Measurements from ENCODE around the gene CYSRT1.

CYSRT1 gene

GRCh38 chr9:137191245-137191644, 33.7 kb upstream of the CYSRT1 start:
- Histone ChIP-seq H3K4me1 (ENCODE audit: control insufficient read depth, insufficient read depth, low read length) (peaks cover 14% of the 10 kb centered on the region), H3K4me3 (ENCODE audit: low read depth, low read length) (no peak overlapping the region), H3K27ac (ENCODE audit: extremely low read depth, low read depth, low read length) (no peak overlapping the region), H3K9me3 (ENCODE audit: control insufficient read depth, insufficient read depth, low read depth, low read length) (no peaks in the 10 kb centered on the region), H3K36me3 (ENCODE audit: control insufficient read depth in 2 of 2, insufficient read depth in 1 of 2, low read length in 2 of 2) (peaks cover 0 to 43% of the 10 kb centered on the region in 2 experiments; a peak in 1 of 3 replicates)
- CTCF ChIA-PET, result interaction anchor here (0.8 to 2.9 kb wide), 3 partner anchors 15 to 46 kb away, joined by 3 to 15 read pairs (median 4); no protein-coding TSS in a partner anchor
- TF ChIP-seq ZNF138 (tag by site-specific recombination; IDR thresholded peaks at IDR 0.05; ENCODE audit: borderline replicate concordance) (no peak), ZBTB10 (tag by site-specific recombination; IDR thresholded peaks at IDR 0.05) (0 out of 2 replicates have a peak, but pooled peaks have one; percentile 21), ZFHX2 (tag by site-specific recombination; conservative IDR thresholded peaks at IDR 0.05) (peak; percentile 27; the same call in 1 of the 2 replicates), ZIC2 (tag by site-specific recombination; IDR thresholded peaks at IDR 0.05) (peak; percentile 71), SCRT2 (tag by site-specific recombination; IDR thresholded peaks at IDR 0.05) (peak; percentile 90), GLIS1 (tag by site-specific recombination; IDR thresholded peaks at IDR 0.05) (peak; percentile 92), SCRT1 (tag by site-specific recombination; IDR thresholded peaks at IDR 0.05; ENCODE audit: borderline replicate concordance) (peak; percentile 71; the same call in 1 of the 2 replicates), ZNF623 (tag by site-specific recombination; IDR thresholded peaks at IDR 0.05) (no peak), AEBP2 (tag by site-specific recombination; IDR thresholded peaks at IDR 0.05; ENCODE audit: borderline replicate concordance) (no peak), BCL11B (tag by site-specific recombination; IDR thresholded peaks at IDR 0.05; ENCODE audit: low read depth) (peak; percentile 75), ZBTB49 (tag by site-specific recombination; IDR thresholded peaks at IDR 0.05; ENCODE audit: low read depth) (no peak), ZNF621 (tag by site-specific recombination; IDR thresholded peaks at IDR 0.05) (no peak), ZNF560 (tag by site-specific recombination; IDR thresholded peaks at IDR 0.05; ENCODE audit: borderline replicate concordance) (no peak), GLIS2 (tag by site-specific recombination; IDR thresholded peaks at IDR 0.05) (peak; percentile 67; the same call in 1 of the 2 replicates)
- POLR2A ChIA-PET, result interaction anchor here (1.3 to 7.1 kb wide), 4 partner anchors 14 to 32 kb away, joined by 5 to 178 read pairs (median 11); partner anchors contain the start of genes NDOR1, TMEM203 and TPRN

GRCh38 chr9:137191691-137192447, 33.1 kb upstream of the CYSRT1 start:
- no peak overlapping the region for H3K4me3 ChIP-seq (ENCODE audit: low read depth, low read length)
- H3K36me3 ChIP-seq (ENCODE audit: control insufficient read depth in 2 of 2, insufficient read depth in 1 of 2, low read length in 2 of 2), result peaks cover 0 to 37% of the 10 kb centered on the region in 2 experiments; a peak in 1 of 3 replicates
- H3K4me1 ChIP-seq (ENCODE audit: control insufficient read depth, insufficient read depth, low read length), result peaks cover 13% of the 10 kb centered on the region
- no peaks in the 10 kb centered on the region for H3K9me3 ChIP-seq (ENCODE audit: control insufficient read depth, insufficient read depth, low read depth, low read length)
- no peak overlapping the region for H3K27ac ChIP-seq (ENCODE audit: extremely low read depth, low read depth, low read length)
- CTCF ChIA-PET, result interaction anchor here (0.6 to 2.3 kb wide), 5 partner anchors 13 to 45 kb away, joined by 3 to 9 read pairs (median 4); partner anchors contain the start of genes NDOR1, RNF224 and TMEM203
- POLR2A ChIA-PET, result interaction anchor here (0.6 to 7.1 kb wide), 12 partner anchors 11 to 157 kb away, joined by 3 to 178 read pairs (median 4); partner anchors contain the start of genes LRRC26, MAN1B1, NDOR1 and TMEM203
- TF ChIP-seq ZBTB20 (tag by site-specific recombination; IDR thresholded peaks at IDR 0.05), result no peak
- TF ChIP-seq ZNF544 (tag by site-specific recombination; IDR thresholded peaks at IDR 0.05), result no peak
- TF ChIP-seq ZNF26 (tag by site-specific recombination; IDR thresholded peaks at IDR 0.05), result no peak
- TF ChIP-seq ZNF792 (tag by site-specific recombination; IDR thresholded peaks at IDR 0.05), result no peak
- peak; percentile 66 for TF ChIP-seq OSR2 (tag by site-specific recombination; IDR thresholded peaks at IDR 0.05)
- no peak for TF ChIP-seq ZNF37A (tag by site-specific recombination; IDR thresholded peaks at IDR 0.05)
- TF ChIP-seq SP3 (tag by site-specific recombination; IDR thresholded peaks at IDR 0.05), result no peak
- TF ChIP-seq ZBTB6 (tag by site-specific recombination; IDR thresholded peaks at IDR 0.05), result peak; percentile 8; the same call in 1 of the 2 replicates
